OCI-LY3 (cell line): ENCODE data around the gene BCAT1.

Experiments used
- H2AFZ ChIP-seq: fragments of 200-600, 300-600 bp; shearing (Covaris generic); 2 replicates; pipeline ENCODE4 v1.6.0; 2014; ENCODE audit warnings: antibody characterized with exemption, low read depth, low read length
- H3K27ac ChIP-seq: fragments of 200-600, 300-600 bp; sonication (generic); 2 replicates; pipeline ENCODE4 v1.5.1; 2014; ENCODE audit warnings: mild to moderate bottlenecking, low read length, moderate library complexity, mixed read lengths
- H3K27me3 ChIP-seq: fragments of 200-600, 300-600 bp; sonication (generic); 2 replicates; pipeline ENCODE4 v1.6.1; 2014; ENCODE audit warnings: low read depth, low read length, mixed read lengths
- H3K36me3 ChIP-seq: fragments of 200-600, 300-600 bp; sonication (generic); replicated peaks from 2 replicates; pipeline ENCODE3; 2014; ENCODE audit warnings: low read depth, low read length, mixed read lengths
- H3K4me1 ChIP-seq: fragments of 300-600, 200-600 bp; sonication (generic); 2 replicates; pipeline ENCODE4 v1.6.1; 2014; ENCODE audit warnings: low read length, mixed read lengths
- H3K4me2 ChIP-seq: fragments of 200-600, 300-600 bp; sonication (generic); 2 replicates; pipeline ENCODE4 v1.6.1; 2014; ENCODE audit warnings: low read length, mixed read lengths
- H3K4me3 ChIP-seq: fragments of 300-600, 200-600 bp; sonication (generic); 2 replicates; pipeline ENCODE4 v1.5.1; 2014; ENCODE audit warnings: antibody characterized with exemption, mild to moderate bottlenecking, low read length, moderate library complexity
- H3K79me2 ChIP-seq: fragments of 300-600, 200-600 bp; shearing (Covaris generic); 2 replicates; pipeline ENCODE4 v1.6.1; 2014; ENCODE audit warnings: mild to moderate bottlenecking, low read length, mixed read lengths
- H3K9ac ChIP-seq: fragments of 300-600, 200-600 bp; shearing (Covaris generic); 2 replicates; pipeline ENCODE4 v1.6.0; 2014; ENCODE audit warnings: mild to moderate bottlenecking, low read length, moderate library complexity
- H3K9me3 ChIP-seq: fragments of 200-600, 300-600 bp; shearing (Covaris generic); 2 replicates; pipeline ENCODE4 v1.6.1; 2014; ENCODE audit warnings: low read length, mixed read lengths; ENCODE audit not compliant: insufficient read depth
- H4K20me1 ChIP-seq: fragments of 200-600, 300-600 bp; sonication (generic); 2 replicates; pipeline ENCODE4 v1.6.1; 2016; ENCODE audit warnings: low read length, mixed read lengths; ENCODE audit not compliant: insufficient read depth
- EZH2phosphoT487 ChIP-seq: fragments of 200-600 bp; shearing (Covaris generic); IDR thresholded peaks from 2 replicates; pipeline ENCODE4 v1.6.1; 2018; ENCODE audit warnings: antibody characterized with exemption, mixed run types, low read depth
- TF ChIP-seq, protein P1 (sequence below): fragments of 200-600, 300-600 bp; sonication (generic); IDR thresholded peaks from 2 replicates; pipeline ENCODE4 v1.5.1; 2014; ENCODE audit warnings: antibody characterized with exemption, low read length, low read depth

Gene BCAT1

DNA sequence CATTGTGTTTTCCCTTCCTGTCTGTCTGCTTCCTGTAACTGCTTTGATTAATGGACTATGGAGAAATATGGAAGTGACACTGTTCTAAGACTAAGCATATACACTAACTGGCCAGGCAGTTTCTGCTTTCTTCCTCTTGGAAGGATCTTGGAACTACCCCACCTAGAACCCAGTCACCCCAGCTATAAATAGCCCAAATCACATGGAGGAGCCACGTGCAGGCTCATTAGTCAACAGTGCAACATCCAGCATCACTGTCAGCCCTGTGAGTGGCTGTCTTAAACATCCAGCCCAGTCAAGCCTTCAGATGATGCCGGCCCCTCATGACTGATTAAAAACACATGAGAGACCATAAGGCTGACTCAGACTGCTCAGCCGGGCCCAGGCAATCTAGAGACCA lies 39.2 kb downstream of the BCAT1 start:
- H3K4me3 ChIP-seq, result no peak overlapping the region
- H3K36me3 ChIP-seq, result peaks cover 16% of the 10 kb centered on the region
- 0 out of 2 replicates have a peak, but pooled peaks cover 3% of the 10 kb centered on the region for H3K4me1 ChIP-seq
- no peaks in the 10 kb centered on the region for H3K27me3 ChIP-seq
- peaks cover 59% of the 10 kb centered on the region for H3K79me2 ChIP-seq
- no peak overlapping the region for H3K4me2 ChIP-seq
- peaks cover 20% of the 10 kb centered on the region; the same call in 1 of the 2 replicates for H4K20me1 ChIP-seq
- no peak for TF ChIP-seq EZH2phosphoT487
- TF ChIP-seq, protein P1, sequence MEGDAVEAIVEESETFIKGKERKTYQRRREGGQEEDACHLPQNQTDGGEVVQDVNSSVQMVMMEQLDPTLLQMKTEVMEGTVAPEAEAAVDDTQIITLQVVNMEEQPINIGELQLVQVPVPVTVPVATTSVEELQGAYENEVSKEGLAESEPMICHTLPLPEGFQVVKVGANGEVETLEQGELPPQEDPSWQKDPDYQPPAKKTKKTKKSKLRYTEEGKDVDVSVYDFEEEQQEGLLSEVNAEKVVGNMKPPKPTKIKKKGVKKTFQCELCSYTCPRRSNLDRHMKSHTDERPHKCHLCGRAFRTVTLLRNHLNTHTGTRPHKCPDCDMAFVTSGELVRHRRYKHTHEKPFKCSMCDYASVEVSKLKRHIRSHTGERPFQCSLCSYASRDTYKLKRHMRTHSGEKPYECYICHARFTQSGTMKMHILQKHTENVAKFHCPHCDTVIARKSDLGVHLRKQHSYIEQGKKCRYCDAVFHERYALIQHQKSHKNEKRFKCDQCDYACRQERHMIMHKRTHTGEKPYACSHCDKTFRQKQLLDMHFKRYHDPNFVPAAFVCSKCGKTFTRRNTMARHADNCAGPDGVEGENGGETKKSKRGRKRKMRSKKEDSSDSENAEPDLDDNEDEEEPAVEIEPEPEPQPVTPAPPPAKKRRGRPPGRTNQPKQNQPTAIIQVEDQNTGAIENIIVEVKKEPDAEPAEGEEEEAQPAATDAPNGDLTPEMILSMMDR, result no peak
- H3K9ac ChIP-seq, result no peak overlapping the region
- H2AFZ ChIP-seq, result no peak overlapping the region
- H3K9me3 ChIP-seq, result no peaks in the 10 kb centered on the region
- H3K27ac ChIP-seq, result no peak overlapping the region

DNA sequence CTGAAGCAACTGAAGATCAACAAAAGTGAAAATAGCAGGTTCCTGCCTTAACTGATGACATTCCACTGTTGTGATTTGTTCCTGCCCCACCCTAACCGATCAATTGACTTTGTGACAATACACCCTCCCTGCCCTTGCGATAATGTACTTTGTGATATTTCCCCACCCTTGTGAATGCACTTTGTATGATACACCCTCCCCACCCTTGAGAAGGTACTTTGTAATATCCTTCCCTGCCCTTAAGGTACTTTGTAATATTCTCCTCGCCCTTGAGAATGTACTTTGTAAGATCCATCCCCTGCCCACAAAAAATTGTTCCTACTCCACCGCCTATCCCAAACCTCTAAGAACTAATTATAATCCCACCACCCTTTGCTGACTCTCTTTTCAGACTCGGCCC lies 41.4 kb downstream of the BCAT1 start:
- Histone ChIP-seq H3K36me3 (peaks cover 27% of the 10 kb centered on the region), H3K27ac (no peak overlapping the region), H3K79me2 (peaks cover 58% of the 10 kb centered on the region)

DNA sequence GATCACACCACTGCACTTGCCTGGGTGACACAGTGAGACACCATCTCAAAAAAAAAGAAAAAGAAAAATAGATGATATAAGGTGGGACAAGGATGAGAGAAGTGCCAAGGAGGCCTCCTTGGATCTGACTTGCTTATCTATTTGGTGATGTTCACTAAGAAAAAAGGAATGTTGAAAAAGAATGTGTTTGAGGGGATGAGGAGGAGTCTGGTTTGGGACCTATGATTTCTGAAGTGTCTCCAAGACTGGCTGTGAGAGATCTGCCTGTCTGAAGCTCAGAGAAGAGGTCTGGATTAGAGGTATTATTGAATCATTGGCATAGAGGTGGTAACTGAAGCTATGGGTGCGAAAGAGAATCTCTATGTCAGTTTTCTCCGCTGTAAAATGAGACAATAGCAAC lies 42.8 kb downstream of the BCAT1 start:
- peaks cover 57% of the 10 kb centered on the region for H3K79me2 ChIP-seq
- no peak overlapping the region for H3K4me2 ChIP-seq
- H3K4me3 ChIP-seq, result no peak overlapping the region
- H2AFZ ChIP-seq, result no peak overlapping the region
- H3K27me3 ChIP-seq, result no peaks in the 10 kb centered on the region
- H4K20me1 ChIP-seq, result peaks cover 13% of the 10 kb centered on the region; the same call in 1 of the 2 replicates
- H3K27ac ChIP-seq, result no peak overlapping the region
- TF ChIP-seq EZH2phosphoT487, result no peak
- TF ChIP-seq, protein P1, result no peak
- H3K9me3 ChIP-seq, result no peaks in the 10 kb centered on the region
- no peak overlapping the region for H3K9ac ChIP-seq
- 0 out of 2 replicates have a peak, but pooled peaks cover 3% of the 10 kb centered on the region for H3K4me1 ChIP-seq
- H3K36me3 ChIP-seq, result peaks cover 32% of the 10 kb centered on the region

More for the DNA sequence above, 41.4 kb downstream of the BCAT1 start:
- no peak overlapping the region for H3K9ac ChIP-seq
- no peak overlapping the region for H3K4me3 ChIP-seq
- H2AFZ ChIP-seq, result no peak overlapping the region
- H3K4me2 ChIP-seq, result no peak overlapping the region
- H3K27me3 ChIP-seq, result no peaks in the 10 kb centered on the region
- TF ChIP-seq, protein P1, result no peak
- TF ChIP-seq EZH2phosphoT487, result no peak
- 0 out of 2 replicates have a peak, but pooled peaks cover 3% of the 10 kb centered on the region for H3K4me1 ChIP-seq
- H4K20me1 ChIP-seq, result peaks cover 15% of the 10 kb centered on the region; the same call in 1 of the 2 replicates
- H3K9me3 ChIP-seq, result no peaks in the 10 kb centered on the region

DNA sequence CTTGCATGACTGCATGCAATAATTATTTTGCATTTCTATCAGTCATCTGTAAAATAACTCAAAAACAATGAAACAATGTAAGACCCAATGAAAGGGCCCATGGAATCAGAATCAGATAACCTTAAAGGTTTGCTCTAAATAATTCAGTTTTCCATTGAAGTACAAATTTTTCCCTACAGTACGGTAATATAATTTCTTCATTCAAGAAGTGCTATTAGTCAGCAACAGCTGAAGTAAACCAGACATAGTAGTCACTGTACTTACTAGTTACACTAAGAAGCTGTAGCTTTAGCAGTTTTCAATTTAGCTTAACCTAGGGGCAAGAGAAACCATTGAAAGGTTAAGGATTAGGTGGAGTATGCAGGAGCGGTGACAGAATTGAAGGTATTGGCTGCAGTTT lies 43.5 kb downstream of the BCAT1 start:
- Histone ChIP-seq H3K4me3 (no peak overlapping the region), H3K27me3 (no peaks in the 10 kb centered on the region), H3K4me2 (no peak overlapping the region), H3K9me3 (no peaks in the 10 kb centered on the region), H4K20me1 (peaks cover 12% of the 10 kb centered on the region; the same call in 1 of the 2 replicates), H2AFZ (no peak overlapping the region), H3K36me3 (peaks cover 30% of the 10 kb centered on the region), H3K27ac (no peak overlapping the region), H3K4me1 (0 out of 2 replicates have a peak, but pooled peaks cover 3% of the 10 kb centered on the region), H3K79me2 (peaks cover 53% of the 10 kb centered on the region), H3K9ac (no peak overlapping the region)
- TF ChIP-seq EZH2phosphoT487, result no peak
- TF ChIP-seq, protein P1, result no peak
